Measurements from ENCODE around the gene FGF14.

FGF14 gene

DNA sequence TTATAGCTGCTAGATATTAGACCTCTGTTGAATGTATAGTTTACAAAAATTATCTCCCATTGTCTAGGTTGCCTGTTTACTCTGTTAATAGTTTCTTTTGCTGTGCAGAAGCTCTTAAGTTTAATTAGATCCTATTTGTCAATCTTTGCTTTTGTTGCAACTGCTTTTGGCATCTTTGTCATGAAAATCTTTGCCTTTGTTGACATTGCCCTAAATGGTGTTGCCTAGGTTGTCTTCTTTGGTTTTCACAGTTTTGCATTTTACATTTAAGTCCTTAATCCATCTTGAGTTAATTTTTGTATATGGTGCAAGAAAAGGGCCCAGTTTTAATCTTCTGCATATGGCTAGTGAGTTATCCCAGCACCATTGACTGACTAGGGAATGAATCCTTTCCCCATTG is 618.3 kb downstream of the FGF14 start:
- DNase-seq (ENCODE audit: low read depth), result no peak

DNA sequence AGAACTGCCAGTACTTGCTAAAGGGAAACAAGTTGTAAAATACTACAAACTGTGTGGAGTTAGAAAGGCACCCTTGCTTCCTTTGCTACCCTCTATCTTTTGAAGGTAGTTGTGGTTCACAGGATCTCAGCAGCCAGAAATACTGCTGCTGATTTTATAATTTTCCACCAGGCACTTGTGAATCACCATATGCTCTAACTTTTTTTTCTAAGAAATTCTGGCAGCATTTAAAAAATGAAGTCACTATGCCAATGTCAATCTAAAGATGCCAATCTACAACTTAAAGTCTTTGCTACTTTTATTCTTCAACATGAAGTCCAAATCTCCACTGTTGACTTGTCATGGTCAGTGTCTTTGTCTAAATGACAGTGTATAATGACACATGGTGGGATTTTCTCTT is 621.6 kb downstream of the FGF14 start:
- DNase-seq (ENCODE audit: low read depth), result no peak

DNA sequence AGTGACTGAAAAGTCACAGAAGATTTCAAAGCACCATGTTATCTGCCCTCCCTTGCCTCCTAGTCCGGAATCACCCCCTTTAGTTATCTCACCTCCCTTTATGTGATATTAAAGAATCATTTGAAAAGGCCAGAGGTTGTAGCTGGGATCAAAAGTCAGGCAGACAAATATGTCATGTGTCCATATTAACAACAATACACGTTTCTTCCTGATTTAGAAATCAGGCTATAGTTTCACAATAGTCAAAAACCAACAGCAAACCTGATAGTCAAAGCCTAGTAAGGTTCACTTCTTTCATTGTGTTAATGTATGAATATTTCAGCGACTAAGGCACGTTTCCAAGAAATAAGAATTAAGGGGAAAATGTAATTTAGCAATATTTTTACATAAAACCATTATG is 622.7 kb downstream of the FGF14 start:
- no peak for DNase-seq (ENCODE audit: low read depth)

DNA sequence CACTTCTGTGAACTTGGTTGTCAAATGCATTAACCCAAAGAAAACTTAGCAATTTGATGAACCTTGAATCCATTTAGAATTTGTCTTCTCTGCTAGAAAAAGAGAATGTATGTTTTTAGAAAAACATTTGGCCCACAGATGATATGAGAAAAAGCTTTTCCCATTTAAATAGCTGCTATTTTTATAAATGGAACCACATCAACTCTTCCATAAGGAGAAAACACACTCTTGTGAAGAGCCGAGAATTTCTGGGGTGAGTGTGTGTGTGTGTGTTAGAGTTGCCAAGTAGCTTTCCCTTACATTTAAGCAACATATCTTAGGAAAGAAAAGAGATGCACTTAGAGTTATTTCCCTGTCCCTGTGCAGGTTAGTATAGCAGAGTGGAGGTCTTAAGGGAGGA is 626.6 kb downstream of the FGF14 start:
- no peak for DNase-seq (ENCODE audit: low read depth)

DNA sequence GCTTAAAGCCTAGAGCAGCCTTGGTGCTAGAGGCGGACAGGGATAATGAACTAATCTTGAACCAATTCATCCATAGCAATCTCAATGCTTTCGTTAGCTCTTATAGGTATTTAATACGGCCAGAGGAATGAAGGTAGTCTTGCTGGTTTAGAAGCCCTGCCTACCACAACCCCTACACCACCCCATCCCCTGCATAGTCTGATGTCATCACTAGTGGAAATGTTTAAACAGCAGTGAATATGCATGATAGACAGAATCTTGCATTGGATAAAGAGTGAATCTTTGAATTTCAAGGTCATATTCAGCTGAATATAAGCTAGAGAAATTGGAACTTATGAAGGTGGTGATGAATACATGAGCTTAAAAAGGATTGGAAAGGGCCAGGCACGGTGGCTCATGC is 627.5 kb downstream of the FGF14 start:
- DNase-seq (ENCODE audit: low read depth), result no peak

DNA sequence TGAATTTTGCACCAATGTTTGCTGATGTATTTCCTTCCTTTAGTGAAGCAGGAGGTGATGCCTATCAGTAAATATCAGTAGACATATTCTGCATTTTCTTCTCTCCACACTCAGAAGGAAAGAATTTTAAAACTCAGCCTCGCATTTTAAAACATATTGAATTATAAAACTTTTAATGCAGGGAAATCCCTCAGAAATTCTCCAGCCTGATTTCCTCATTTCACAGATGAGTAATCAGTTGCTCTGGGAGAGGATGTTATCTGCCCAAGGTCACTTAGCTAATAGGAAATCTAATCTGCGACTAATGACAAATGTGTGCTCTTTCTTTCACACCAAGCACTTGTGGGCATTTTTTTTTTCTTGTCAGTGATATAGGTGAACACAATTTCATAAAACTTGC is 628.8 kb downstream of the FGF14 start:
- DNase-seq (ENCODE audit: low read depth), result no peak

DNA sequence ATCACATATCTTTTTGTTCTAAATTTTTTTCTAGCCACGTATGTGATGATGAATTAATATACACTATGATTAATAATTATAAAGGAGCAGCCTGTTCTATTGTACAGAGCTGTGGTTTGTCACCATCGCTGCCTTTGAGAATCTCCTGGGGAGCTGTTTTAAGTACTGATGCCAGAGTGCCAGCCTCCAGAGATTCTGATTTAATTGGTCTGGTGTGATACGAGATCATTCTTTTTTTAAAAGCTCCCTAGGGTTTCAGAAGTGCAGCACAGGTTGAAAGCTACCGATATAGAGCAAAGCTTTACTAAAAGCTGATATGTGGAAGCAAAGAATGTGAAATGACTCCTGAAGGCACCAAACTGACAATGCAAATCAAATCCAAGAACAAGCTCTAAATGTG is 634.7 kb downstream of the FGF14 start:
- no peak for DNase-seq (ENCODE audit: low read depth)

DNA sequence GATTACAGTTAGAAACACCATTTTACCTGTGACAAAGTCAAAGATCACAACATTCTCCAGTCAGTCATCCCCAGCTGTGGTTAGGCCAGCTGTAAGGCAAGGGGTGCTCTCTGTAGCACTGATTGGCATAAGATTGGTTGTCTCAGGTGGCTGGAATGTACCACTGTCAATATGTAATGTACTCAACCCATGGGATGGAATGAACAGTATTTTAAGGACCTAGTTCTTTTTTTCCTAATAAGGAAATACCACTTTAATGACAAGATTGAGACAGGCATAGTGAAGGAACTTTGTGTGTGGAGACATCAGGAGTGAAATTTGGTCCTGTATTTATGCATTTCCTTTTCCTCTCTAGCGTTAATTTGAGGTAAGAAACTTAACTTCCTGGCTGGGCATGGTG is 638.7 kb downstream of the FGF14 start:
- no peak for DNase-seq (ENCODE audit: low read depth)

DNA sequence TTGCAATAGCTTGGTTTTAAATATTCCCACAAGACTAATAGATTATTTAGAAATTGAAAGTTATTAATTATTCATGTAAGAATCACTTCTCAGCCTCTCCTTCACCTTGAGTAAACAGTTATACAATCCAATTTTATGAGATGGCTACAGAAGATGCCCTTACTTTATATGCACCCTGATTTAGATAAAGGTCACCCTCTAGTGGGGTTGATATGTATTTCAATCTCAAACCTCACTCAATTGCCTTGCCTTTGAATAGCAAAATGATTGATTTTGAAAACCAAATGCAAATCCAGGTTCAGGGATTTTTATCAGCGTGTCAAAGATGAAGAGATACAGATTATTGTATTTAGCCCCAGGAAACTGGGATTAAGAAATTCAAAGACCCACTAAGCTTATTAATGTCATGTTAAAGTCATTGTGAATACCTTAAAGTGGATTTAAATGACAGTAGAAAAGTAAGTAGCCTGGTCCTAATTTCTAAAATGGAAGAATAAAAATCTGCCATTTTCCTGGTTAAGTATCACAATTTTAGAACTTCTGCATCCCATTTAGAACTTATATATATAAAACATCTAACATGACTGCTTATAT is 644.3 kb downstream of the FGF14 start:
- DNase-seq (ENCODE audit: low read depth), result no peak

DNA sequence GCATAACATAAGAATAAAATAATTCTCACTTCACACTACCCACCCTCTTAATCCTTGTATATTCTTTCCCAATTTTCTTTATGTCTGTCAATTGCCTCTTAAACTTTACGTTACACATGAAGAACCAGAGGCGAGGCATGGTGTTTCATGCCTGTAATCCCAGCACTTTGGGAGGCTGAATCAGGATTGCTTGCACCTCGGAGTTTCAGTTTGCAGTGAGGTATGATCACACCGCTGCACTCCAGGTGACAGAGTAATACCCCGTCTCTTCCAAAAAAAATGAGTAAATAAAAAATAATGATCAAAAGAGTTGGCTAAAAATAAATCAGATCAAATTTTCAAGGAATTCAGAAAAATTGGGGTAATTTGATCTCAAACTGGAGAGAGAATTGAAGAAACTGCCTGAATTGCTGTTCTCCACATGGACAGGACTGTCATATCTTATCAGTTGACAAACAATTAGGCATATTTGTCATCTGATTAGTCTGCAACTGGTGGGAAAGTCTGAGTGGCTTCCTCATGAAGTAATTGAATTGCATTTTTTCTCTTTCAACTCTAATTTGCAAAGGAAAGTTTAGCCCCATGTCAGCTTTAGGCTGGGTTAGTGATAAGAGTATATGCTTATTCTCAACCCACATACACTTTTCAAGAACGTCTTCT is 646.5 kb downstream of the FGF14 start:
- DNase-seq (ENCODE audit: low read depth), result no peak

DNA sequence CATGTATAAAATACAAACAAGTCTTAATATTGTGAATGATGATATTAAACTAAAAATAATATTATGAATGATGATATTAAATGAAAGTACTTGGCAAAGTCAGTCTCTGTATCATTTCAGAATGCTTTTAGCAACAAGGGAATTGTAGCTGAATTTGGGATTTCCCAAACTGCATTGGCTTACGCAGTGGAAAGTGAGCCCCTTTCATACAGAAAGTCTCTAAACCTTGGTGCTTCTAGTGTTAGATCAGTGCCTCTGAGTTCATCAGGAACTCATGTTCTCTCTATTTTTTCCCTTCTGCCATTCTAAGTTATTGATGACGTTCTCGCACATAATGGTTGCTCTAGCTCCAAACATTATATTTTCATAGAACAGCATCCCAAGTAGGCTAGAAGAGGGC is 649.4 kb downstream of the FGF14 start:
- no peak for DNase-seq (ENCODE audit: low read depth)

DNA sequence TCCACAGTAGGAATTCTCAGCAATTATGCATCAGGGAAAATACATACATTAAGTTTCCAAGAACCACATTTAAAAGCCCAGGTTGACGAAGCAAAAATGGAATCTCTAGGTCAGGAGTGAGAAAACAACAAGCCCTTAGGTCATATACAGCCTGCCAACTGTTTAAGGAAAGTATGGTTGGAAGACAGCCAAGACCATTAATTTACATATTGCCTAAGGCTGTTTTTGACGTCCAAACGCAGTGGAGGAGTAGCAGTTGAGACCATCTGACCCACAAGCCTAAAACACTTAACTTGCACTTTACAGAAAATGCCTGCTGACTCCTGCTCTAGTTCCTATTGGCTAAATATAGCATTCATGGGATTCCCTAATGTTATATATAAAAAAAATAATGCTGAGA is 650.4 kb downstream of the FGF14 start:
- no peak for DNase-seq (ENCODE audit: low read depth)

DNA sequence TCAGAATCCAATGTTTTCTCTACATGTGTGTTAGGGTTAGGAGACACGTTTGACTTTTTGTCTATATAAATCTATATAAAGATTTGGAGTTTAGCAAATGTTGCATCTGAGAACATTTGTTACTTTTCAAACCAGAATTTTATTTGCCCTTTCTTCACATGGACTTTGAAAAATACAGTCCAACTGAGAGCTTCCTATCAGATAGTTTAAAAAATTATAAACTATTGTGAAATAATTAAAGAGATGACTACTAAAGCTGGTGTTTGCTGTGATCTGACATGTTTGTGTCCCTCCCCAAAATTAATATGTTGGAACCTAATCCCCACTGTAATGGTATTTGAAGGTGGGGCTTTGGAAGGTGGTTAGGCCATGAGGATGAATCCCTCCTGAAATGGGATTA is 652.3 kb downstream of the FGF14 start:
- no peak for DNase-seq (ENCODE audit: low read depth)

DNA sequence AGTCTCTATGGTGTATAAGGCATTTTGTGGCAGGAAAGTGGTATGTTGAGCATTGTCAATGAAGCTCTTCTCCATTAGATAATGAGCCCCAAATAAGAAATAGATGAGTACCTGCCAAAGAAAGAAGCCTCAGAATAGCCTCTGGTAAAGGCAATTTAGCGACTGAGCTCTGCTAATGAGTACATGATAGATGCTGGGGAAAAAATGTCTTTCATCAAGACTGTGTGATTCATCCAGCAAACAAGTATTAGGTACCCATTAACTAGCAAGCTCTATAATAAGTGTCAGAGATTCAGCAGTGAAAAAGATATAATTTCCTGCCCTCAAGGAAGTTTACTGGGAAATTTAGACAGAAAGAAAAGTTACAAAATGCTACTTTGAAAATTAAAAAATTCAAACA is 654.8 kb downstream of the FGF14 start:
- no peak for DNase-seq (ENCODE audit: low read depth)

DNA sequence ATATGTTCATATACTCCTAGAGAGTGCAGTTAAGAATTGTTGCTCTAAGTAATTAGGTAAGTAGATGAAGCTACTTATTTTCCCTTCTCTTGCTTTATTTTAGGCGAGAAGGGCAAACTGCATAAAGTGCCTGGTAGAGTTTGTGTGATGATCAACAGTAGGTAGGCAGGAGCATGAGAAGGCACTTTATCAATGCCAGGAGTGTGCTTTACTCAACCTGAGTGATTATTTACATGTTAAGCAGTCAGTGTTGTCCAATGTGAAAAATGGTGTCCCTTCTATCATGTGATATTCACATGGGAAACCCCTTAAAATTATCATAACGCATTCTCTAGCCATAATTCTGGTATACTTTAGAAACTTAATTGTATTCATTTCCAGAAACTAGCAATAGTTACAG is 655.3 kb downstream of the FGF14 start:
- DNase-seq (ENCODE audit: low read depth), result no peak

DNA sequence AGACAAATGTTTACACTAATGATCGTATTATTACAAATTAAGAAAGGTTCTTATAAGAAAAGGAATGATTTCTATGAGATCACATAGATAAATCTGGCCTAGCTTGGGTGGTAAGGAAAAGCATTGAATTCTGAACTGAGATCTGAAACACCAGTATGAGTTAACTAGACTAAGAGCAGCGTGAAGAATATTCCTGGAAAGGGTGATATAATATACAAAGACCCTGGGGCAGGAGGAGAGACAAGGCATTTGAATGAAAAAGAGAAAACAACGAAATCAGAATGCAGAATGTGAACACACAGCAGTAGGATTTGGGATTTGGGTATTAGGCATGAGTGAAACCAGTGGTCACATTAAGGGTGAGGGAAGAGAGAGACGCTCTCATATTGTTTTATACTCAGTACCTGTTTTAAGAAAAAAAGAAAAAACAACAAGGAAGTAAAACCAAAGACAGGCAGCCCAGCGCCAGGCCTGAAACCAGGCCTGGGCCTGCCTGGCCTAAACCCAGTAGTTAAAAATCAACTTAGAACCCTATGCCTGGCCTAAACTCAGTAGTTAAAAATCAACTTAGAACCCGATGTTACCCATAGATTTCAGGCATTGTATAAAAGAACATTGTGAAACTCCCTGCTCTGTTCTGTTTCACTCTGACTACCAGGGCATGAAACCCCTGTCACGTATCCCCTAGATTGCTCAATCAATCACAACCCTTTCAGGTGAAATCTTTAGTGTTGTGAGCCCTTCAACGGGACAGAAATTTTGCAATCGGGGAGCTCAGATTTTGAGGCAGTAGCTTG is 662.3 kb downstream of the FGF14 start:
- DNase-seq (ENCODE audit: low read depth), result no peak

DNA sequence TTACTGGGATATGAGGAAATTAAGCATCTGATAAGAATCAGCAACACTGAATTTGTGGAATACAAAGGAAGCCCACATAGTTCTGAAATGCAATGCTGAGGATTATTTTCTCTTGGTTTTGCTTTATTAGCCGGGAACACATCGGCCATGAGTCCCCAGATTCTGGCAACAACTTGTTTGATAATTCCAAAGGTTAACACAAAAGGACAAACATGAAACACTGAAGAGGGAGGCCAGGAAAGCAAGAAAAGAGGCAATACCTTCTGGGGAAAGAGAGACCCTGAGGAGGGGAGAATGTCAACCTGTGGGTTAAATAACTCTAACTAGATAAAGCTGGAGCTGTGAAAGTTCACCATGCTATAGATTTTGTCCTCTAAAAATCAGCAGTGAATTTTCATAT is 663.5 kb downstream of the FGF14 start:
- DNase-seq (ENCODE audit: low read depth), result no peak

DNA sequence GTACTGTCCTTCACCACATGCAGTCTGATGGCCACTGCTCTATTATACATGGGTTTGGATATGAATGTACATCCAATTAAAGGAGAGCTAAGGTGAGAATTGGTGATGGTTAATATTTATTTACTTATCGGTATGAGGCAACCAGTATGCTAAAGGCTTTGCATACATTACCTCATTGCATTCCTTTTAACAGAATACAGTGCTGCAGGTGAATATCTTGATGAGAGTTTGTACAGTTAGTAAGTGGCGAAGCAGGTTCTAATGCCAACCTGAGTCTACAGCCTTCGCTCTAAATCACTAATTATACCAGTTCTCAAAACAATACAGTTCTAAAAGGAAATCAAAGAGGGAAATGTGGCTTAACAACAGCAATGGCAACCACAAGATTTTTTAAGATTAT is 665.3 kb downstream of the FGF14 start:
- no peak for DNase-seq (ENCODE audit: low read depth)

DNA sequence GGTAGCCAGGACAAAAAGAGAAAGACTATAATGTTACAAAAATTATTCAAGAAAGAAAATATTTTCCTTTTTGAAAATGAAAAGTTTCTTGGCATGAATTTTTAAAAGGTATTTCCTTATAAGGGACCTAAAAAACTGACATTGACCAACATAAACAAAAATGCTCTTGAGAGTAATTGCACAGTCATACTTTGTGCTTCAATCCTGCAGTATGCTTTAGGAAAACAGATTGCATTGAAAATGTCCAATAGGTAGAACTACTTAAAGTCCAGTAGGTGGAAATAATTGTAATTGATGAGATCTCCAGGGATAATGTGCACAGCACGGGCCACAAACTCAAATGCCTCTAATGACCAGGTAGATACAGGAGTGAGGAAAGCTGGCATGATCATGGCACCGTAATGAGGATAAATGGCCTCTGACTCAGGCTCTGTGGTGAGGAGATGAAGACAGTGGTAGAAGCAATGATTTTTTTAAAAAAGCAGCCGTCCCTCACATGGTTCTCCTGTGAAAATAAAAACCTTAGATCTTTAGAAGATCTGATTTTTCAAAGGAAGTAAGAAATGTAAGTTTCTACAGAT is 671.3 kb downstream of the FGF14 start:
- DNase-seq (ENCODE audit: low read depth), result no peak

DNA sequence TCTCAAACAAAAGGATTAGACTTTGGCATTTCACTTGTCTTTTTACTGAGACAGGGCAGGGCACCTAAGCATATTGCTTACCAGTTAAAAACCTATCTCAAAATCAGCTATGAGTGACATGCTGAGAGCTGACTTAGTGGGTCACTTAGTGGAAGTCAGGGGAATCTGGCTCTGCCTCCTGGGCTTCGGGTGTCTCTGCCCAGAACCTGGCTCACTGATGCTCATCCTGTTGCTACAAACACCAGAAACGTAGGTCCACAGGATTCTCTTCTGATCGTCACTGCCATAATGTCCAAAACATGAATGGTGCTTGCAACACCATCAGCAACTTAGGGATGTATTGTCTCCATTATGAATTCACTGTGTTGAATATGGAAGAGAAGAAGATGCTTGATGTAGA is 673.2 kb downstream of the FGF14 start:
- DNase-seq (ENCODE audit: low read depth), result no peak

DNA sequence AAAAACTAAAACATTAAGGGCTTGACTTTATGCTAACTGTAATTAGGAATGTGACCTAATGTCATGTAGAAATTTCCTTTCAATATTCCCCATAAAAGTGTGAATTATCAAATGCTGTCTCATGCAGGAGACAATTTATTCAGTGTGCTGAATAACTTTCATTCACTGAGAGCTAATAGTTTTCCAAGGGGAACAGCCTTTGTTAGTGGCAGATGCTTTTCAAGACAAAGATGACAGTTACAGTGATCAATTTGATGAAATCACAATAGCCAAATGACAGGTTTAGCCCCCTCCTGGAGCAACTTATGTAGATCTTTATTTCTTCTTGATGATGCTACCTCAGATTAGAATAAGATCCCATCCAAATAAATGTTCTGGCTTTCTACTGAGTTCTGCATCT is 673.8 kb downstream of the FGF14 start:
- DNase-seq (ENCODE audit: low read depth), result no peak

DNA sequence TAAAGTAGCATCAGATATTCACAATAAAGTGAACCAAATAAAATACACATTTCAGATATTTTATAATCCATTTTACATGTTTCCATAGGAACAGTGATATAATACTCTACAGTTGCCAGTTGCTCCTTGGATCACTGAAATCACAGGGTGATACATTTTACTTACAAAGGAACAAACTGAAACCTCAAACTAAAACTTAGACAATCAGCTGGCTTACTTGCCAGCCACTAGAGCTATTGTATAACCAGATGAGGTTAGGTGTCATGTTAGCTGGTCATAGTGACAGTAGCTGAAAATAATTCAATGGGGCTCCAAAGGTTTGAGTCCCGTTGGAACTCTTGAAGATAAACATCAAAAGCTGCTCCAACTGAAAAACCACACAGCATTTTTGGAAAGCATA is 674.7 kb downstream of the FGF14 start:
- DNase-seq (ENCODE audit: low read depth), result no peak

DNA sequence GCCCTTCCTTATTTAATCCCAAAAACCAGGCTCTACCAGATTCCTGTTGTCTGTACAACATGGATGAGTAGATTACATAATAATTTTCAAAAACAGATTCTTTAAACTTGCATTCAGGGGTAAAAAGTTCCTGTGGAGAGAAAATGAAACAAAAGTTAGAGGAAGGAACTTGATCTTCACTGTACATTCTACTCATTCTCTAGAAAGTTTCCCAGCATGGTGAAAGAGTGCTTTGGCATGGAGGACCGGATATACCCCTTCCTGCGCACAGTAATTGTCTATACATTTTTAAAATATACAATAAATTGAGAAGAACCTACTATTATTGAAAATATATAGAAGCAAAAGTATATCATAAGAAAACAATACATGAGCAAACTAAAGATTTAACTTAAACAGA is 675.2 kb downstream of the FGF14 start:
- no peak for DNase-seq (ENCODE audit: low read depth)

Data from activated T-cell treated with anti-CD3 and anti-CD28 coated beads for 24 hours (primary cell).